Activated naive CD4-positive, alpha-beta T cell (primary cell): ENCODE measurements around the gene TCAF2.
"Not testable (repeated sequence)": the region's sequence is repeated elsewhere in the genome, so short reads cannot be mapped to it uniquely, and the experiment has no call there.

Experiments used
- DNase-seq, 4 experiments: peaks; one replicate each; lab custom pipeline; 2025; lab: John Stamatoyannopoulos, UW

TCAF2 gene

DNA sequence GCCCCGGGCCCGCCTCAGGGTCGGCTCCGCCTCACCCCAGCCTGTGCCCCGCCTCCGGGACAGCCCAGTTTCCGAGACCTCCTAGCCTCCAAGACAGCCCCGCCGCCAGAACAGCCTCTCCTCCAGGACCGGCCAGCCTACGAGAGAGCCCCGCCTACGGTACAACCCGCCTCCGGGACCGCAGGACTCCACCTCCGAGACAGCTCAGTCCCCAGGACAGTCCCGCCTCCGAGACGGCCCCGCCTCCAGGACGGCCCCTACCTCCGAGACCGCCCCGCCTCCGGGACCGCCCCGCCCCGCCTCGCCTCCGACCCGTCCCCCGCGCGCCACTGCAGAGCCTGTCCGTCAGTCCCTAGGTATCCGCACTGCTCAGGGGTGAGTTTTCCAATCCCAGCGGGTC is at the start of gene TCAF2:
TCAF2 (plus strand) TSS at position 329 of the 400 bp plus-strand sequence.
- DNase-seq = not testable (repeated sequence)

DNA sequence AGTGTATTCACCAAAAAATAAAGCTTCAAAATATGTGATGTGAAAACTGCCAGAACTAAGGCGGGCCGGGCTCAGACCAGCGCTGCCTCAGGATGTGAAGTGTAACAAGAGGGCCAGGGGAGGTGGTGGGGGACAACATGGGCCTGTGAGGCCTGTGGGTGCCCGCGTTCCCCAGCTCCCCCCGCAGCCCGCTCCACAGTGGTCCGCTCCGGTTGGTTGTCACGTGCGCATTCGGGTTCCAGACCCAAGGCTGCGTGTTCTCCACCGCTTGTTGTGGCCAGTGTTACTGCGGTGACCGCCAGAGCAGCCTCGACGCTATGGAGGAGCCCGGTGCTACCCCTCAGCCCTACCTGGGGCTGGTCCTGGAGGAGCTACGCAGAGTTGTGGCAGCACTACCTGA is 49.3 kb upstream of the TCAF2 start, which contains the start of gene CTAGE15:
CTAGE15 (plus strand) TSS at position 301 of the 400 bp plus-strand sequence; CDS start at position 318, 17 bp downstream.
- not testable (repeated sequence) for DNase-seq

DNA sequence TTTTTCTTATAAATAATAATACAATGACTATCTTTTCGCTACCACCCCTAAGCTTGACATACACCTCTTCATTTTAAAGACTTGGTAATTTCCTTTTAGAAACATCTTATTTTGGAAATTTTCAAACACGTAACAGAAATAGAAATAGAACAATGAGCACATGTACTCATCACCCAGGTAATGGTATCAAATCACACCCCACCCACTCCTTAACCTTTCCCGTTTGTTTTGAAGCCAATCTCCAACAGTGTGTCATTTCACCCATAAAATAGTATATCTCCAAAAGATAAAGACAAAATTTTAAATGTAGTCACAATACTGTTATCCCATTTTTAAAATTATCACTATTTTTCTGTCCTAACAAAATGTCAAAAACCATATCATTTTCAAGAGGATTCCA is 32.6 kb upstream of the TCAF2 start:
- not testable (repeated sequence) for DNase-seq

GRCh38 chr7:143589897-143590296 is 30.9 kb upstream of the TCAF2 start:
- not testable (repeated sequence) for DNase-seq

- DNase-seq = not testable (repeated sequence)
These were observed 22.7 kb upstream of the TCAF2 start for GRCh38 chr7:143598086-143598485.

DNA sequence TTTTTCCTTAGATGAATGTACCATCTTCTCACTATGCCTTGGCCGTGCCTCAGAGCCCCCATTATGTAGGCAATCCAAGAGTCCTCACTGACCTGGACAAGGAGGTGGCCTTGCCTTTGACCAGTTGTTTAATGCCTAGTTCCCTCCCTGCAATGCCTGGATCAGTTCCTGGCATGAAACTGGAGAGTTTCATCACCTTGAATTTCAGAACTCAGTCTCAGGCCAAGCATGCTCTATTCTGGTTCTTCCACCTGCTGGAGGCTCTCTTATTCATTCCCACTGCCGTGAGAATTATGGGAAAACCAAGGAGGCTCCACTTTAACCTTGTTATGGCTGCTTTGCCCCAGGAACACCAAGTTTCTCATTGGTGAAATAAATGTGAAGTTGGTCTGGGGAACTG is 17.2 kb upstream of the TCAF2 start:
- not testable (repeated sequence) for DNase-seq

DNA sequence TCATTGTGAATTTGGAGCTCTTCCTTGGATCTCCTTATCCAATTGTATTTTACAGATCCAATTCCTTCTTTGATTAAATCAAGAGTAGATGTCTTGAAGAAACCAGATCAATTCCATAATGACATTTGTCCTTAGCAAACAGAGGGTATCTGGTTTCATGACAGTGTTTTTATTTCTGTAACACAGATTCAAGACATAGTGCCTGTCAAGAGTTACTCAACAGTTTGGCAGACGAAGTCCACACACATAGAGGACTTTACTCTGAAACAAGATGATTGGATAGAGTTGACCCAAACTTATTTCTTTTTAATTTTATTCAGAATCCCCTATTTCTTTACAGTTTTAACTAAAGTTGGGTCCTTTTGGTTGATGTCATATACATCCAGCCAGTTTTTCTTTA is 14.7 kb upstream of the TCAF2 start:
- not testable (repeated sequence) for DNase-seq

DNA sequence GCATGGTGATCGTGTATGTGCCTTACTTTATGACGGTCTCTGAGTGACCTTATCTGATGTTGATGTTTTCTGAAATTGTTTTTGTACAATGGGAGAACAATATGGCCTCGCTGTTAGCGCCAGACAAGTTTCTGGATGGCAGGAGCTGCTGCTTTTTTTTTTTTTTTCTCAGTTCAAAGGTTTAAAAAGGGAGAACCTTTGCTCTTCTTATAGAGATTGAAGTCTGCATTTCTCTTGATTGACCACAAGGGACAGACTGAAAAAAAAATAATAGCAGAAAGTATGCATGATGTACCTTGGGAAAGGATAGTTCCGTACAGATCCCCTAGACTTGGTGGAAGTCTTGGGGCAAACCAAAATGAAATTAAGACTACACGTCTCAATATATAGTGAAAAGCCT is 5.2 kb upstream of the TCAF2 start:
- DNase-seq = not testable (repeated sequence)

DNA sequence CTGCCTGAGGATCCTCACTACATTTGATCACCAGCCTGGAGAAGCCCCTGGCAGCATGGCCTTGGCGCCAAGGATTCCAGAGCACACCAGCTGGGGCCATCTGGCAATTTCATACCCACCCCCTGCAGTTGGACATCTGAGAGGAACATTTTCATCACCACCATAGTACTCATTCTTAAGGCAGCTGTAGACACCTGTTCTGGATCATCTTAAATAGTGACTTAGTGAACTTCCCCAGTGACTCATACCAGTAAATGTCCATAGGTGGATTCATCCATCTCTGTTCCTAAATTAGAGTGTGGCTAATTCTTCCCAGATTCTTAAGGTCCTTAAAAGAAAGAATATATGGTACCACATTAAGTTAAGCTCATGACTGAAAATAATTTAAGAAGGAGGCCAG is 3.6 kb upstream of the TCAF2 start:
- DNase-seq = not testable (repeated sequence)

DNA sequence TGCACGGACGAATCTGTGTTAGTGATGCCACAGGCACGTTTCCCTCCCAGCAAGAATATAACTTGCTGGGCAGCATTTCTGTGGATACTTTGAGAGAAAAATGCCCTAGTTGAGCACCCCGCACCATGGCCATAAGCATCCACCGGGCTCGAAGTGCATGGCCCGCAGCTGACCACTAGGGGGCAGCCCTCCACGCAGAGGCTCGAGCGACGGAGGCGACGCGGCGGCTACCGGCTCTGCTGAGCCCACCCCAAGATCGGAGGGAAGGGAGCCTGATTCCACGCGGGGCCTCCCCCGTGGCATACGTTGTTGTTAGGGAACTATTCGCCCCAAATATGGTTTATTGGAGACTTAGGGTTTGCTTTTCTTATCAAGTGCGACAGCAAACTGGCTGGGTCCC is 716 bp upstream of the TCAF2 start:
- DNase-seq = not testable (repeated sequence)

DNA sequence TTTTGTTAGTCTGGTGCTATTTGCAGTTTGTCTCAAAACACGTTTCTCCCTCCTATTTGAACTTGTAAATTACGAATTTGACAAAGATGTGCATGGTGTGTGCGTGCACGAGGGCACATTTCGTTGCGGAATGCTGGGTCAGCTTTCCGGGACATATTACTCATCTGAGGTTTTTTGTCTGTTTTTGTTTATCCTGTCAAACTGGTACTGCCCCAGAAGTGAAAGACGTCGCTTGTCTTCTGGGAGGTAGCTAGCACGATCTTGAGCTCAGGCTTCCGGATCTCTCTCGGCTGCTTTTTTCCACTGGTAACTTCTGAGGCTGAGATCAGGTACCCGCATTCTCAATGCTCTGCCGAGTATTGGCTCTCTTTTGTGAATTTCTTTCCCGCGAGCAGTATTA is 401 bp downstream of the TCAF2 start:
- DNase-seq = not testable (repeated sequence)

DNA sequence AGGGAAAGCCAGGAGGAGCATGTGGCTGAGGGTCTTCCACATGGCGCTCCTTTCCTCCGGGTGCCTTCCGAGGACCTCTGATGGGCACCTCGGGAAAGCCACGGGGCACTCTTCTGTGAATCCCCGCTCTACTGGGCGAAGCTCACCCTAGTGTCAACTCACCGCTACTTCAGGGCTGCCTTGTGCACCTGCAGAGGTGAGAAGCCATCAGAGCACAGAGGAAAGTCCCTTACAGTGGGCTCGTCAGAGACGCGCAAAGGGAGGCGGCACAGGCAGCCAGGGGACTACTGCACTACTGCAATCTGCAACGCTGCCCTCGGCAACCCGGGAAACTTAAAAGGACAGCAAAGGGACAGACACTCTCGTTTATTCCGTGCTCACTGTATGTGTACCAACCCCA is 1.4 kb downstream of the TCAF2 start:
- not testable (repeated sequence) for DNase-seq

- not testable (repeated sequence) for DNase-seq
These were observed 9.9 kb downstream of the TCAF2 start for GRCh38 chr7:143630653-143631052.

DNA sequence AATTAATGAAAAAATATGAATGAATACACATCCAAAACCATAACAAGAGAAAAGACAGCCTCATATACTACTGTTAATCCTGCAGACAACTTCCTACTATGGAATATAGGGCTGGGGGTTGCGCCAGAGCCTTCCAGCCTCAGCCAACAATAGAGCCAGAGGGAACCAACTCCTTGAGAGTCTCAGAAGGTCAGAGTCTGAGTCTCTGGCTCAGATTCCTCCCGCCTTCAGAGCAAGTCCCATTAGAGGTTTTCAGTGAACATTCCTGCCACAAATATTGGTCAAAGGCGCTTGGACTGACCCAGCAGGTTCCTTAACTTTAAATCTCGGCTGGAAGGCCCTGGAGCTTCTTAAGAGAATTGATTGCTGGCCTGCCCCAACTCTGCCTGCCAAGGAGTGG is 11.7 kb downstream of the TCAF2 start:
- DNase-seq = not testable (repeated sequence)

- DNase-seq = not testable (repeated sequence)
These were observed 12.3 kb downstream of the TCAF2 start for GRCh38 chr7:143633013-143633618.

DNA sequence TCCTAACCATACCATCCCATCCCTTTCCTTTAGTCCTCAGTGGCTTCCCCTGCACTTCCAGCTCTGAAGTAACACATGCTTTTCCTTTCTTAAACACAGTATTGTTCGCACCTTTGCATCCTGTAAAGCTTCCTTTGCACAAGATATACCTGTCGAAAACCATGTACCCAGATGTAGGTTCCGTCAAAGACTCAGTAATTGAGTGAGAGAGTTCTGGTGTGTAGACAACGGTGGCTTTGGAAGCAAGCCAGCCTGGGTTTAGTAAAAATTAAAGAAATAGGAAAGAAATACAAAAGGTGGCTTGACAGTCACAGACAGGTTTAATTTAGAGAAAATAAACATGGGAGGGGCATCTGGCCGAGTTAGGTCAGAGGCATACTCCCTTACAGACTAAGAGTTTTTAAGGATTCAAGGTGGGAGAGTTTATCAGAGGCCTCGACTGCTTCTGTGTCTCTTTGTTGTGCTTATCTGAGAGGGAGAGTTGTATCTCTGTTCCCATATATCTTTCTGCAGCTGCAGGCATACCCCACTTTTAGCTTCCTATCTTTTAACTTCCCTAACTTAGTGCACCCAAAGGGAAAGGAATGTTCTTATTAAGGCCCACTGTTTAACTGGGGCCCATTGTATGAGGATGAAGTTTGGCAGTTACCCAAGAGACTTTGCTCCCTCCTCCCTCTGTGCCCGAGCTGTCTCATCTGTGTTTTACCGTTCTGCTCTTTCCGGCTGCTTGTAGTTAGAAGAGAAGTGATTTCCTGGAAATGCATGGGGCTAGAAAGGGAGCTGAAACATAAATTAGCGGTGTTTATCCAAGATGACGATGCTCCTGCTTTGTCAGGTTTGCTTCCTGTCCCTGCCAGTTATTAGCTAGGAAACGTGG is 14.8 kb downstream of the TCAF2 start:
- not testable (repeated sequence) for DNase-seq

- not testable (repeated sequence) for DNase-seq
These were observed 18.6 kb downstream of the TCAF2 start for GRCh38 chr7:143639372-143639771.

DNA sequence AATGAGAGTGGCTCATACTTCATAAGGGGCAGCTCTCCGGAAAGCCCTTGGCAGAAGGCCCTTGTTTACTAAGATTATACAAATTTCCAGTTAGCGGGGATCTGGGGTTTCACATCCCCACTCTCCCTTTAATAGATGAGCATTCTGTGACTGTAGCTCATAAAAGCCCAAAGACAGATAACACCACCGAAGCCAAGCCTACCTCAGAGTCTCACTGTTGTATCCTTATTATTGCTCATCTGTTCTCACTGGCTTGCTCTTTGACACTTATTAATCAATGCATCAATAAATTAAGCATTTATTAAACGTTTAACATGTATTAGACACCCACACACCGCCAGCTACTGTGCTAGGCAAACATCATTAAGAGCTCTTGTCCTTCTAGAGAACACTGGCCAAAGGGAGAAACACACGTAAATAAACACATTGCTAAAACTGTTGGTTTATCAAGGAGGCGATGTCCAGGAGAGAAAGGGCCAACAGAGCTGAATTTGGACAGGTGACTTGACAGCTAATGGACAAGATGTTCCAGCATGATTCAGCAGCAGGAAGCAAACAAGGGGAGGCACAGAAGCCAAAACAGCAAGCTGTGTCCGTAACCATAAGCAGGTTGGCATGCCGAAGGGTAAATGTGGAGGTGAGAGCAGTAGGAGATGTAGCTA is 19.9 kb downstream of the TCAF2 start:
- not testable (repeated sequence) for DNase-seq

DNA sequence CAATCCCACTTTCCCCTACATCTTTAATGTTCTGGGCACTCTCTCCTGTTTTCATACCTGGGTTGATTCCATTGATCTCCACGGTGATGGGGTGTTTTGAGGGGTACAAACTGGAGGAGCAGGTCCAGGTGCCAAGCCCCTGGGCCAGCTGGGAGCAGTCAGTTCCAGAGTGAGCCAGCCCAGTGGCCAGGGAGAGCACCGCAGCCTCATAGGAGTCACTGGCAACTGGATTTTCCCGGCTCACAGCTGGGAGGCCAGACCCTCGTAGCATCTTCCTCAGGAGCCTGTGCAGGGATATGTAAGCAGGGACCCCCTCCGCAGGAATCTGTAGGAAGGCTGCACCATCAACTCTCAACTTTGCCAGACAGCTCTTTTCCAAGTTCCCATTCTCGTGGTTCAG is 25.8 kb downstream of the TCAF2 start:
- not testable (repeated sequence) for DNase-seq

GRCh38 chr7:143649902-143650301 is 29.1 kb downstream of the TCAF2 start:
- DNase-seq = not testable (repeated sequence)

DNA sequence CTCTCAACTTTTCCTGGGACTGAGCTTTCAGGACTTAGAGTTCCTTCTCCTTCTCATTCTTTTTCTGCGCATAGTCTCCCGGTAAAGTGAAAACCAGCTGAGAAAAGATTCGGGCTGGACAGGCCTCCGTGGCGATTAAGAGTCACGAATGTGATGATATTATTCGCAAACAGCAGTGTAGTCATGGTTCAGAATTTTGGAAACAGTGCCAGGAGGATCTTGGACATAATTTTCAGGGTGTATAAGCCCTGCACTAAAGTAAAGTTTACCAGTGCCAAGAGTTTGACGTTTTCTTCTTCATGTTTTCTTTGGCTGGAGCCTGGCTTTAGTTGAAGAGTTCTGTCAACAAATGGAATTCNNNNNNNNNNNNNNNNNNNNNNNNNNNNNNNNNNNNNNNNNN is 29.7 kb downstream of the TCAF2 start:
- DNase-seq = not testable (repeated sequence)
